Hindlimb muscle (tissue), 1 donor: Measurements from ENCODE around the gene TBX3. TPM values are rescaled to one million over a fixed set of nuclear protein-coding genes. Genes with fewer than 3 reads are reported as not detected.

Source experiments
- DNase-seq: peaks from one replicate; pipeline ENCODE4 v3.0.0-alpha.2; 2013
- polyA plus RNA-seq: library from polyadenylated mRNA; unstranded; fragments of 120-200 nt; gene quantifications from one replicate; pipeline ENCODE4 v1.2.1, GENCODE V29; 2013; ENCODE audit not compliant: insufficient read length

TBX3 gene
- polyA plus RNA-seq, 1 donor, result 34.4 TPM

DNA sequence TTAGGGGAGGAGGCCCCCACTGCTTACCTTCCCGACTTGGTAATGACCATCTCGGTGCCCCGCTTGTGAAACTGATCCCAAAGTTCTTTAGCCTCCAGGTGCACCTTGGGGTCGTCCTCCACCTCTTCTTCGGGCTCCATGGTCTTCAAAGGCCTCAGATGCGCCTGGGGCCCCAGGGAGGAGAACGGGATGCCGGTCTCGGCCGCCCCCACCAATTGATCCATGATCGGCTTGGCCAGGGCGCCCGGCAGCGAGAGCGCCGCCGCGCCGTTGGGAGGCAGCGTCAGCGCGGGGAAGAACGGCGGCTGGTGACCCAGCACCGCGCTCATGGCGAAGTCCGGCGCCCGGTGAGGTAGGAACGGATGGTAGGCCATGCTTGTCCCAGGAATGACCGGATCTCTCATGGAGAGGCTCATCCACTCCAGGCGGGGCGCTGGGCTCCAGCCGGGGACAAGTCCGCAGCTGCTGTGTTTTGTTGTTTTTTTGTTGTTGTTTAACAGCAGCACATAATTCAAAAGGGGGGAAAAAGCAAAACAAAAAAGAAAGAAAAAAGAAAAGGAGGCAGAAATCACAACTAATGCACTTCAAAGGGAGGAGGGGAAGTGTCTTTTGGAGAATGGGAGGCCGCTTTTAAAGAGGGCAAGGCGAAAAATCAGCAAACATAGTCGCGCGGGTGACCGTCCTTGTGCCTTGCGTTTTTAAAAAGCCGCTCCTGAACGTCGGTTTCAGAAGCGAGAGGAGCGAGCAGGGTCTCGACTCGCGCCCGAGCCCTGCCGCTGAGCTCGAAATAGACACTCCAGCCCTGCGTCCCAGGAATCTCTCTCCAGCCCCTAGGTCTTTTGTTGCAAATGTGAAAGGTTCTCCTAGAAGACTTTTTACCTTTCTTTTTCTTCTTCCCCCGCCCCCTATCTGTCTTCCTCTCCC lies 928 bp downstream of the TBX3 start:
- DNase-seq, result no peak

DNA sequence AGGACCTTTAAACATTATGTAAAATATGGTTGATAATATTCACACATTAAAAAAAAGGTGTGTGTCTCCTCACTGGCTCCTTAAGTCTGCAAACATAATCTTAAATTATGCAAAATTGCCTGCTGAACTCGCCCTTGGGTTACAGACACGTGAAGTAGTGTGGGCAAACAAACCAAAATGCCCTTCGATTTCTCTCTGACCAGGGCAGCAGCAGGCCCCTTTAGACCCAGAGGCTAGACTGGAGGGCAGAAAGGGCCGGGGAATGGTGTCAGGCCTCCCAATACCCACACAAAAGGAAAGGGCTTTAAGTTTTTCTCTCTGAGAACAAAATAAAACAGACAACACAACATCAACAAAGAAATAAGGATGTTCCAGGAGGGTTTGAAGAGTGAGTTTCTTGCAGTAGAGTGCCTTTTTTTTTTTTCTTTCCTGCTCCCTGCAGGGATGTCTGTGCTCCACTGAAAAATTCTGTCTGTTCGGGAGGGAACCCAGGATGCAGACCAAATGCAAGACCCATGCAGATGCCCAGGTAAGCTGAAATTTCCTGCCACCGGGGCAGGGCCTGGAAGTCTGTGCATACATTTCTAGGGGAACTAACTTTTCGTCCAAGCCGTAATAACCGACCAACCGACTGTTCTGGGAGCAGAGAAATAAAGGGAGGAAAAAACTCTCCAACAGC lies 1.7 kb downstream of the TBX3 start:
- no peak for DNase-seq

DNA sequence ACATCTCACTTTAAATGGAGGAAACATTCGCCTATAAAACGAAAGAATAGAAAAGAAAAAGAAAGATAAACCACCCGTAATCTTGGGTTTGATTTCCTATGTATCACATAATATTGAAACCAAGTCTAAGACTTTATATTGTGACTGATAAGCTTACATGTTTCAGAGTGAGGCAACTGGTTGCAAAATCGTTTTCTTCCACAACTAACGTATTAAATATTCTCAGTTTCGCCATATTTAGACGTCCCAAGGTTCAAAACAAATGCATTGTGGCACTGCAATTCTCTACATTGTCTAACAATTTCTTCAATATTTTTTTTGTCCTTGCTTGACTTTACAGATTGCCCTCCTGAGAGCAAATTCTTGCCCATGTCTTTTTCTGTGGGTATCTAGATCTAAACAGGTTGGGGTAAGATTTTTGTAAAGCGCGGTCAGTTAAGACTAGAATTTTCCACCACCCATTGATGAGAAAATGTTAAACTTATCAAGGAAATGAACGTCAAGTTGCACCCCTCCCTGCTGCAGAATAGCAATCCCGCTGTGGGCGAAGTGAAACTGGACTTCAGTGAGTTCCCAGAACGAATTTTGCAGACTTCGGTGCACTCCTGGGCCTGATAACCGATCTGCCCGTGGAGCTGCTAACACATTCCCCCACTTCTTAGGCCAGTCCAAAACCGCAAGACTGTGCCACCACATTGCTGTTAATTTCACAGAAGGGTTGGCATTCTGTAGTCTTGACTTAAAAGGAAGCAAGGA lies 2.7 kb downstream of the TBX3 start:
- DNase-seq, result no peak

DNA sequence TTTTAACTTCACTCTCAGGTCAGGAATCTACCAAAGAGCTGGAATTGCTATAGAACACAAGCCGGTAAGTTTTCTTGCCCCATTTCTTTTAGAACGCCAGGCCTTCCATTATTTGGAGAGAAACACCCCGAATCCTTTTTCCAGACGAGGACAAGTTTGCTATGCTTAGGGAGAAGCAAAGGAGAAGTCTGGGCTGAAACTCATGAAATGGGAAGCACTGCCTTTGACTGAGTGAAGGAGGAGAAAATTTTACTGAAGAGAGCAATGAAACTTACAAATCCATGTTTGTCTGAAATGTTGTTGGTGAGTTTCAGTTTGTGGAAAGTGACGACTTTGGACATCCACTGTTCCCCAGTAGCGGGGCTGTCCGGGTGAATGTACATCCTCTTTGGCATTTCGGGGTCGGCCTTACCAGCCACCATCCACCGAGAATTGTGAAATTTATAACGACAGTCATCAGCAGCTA lies 3.3 kb downstream of the TBX3 start:
- no peak for DNase-seq

DNA sequence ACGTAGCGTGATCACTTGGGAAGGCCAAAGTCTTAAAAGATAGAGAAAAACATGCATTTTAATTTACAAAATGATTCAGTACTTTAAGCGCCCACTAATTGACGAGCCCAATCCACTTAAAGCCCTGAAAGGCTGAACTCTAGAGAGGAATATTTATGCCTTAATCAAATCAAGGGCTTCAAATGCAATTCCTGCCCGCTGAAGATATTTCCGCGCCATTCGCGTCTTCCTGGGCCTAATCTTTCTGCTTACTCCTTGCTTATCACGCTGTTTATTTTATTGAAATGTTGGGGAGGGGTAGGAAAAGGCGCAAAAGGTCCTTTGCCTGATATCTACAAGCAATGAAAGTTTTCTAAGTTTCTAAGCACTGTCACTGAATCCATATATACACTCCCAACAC lies 4.0 kb downstream of the TBX3 start:
- no peak for DNase-seq

DNA sequence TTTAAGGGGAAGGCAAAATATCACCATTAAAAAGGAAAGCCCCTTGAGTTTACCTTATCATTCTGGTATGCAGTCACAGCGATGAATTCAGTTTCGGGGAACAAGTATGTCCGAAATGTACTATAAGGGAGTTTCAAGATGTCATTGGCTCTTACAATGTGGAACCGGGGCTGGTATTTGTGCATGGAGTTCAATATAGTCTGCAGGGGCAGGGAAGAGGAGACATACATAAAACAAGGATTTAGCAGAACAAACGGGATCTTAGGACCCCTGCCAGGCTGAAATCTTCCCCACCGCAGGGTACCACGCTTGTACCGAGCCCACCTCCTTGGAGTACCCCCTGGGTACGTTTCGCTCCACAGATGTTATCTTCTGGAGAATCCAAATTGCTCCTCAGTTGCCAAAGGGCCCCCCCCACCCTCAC lies 4.5 kb downstream of the TBX3 start:
- DNase-seq, result no peak

DNA sequence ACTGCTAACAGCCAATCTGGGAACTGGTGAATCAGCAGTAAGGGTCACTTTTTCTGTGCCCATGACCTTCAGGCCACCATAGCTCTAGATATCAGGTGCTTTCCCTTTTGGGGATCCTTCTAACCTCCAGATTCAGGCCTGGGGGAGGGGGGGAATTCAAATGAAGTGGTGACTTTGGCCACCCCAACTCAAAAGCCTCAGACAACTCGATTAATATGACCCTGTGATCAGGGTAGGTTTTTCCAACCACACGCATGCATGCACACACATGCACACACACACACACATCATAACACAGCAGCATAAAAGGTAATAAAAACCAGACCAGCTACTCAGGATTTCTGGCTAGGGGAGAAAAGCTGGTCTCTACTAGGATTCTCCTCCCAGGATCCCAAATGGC lies 5.3 kb downstream of the TBX3 start:
- no peak for DNase-seq

DNA sequence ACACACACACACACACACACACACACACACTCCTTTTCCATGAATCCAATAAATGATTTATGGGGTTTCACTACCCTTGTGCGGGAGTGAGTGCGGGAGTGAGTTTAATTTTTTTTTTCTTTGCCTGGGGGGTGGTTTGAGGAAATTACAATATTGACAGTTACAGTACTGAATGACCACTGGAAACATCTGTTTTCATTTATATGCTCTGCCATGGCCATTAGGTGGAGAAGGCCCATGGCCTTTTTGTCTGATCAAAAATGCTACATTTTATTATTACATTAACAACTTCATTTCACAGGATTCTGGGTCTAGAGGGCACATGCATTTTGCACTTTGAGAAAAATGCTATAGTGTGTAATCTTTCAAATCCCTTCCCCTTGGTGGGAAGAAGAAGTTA lies 5.9 kb downstream of the TBX3 start:
- no peak for DNase-seq

DNA sequence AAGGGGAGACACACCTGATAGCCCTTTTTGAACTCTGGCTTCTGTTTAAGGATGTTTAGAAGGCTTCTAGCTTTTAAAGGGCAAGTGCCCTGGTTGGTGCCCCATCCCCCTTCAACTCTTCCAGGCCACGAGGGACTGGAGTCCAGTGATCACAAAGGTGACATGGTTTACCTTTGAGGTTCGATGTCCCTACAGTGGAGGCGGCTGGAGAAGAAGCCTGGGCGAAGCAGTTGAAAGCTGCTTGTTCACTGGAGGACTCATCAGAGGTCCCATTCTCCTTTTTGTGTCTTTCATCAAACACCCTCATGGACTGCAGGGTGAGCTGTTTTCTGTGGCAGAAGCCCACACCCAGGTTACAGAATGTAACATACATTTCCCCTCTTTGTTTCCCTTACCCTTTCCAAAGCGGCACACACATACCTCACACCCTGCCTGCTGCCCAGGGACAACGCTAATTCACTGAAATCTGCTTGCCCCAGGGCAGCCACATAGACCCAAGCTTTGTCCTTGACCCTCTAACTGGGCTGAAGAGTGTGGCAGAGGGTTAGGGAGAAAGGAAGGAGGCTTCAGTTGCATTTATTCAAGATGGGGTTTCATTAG lies 7.7 kb downstream of the TBX3 start:
- DNase-seq, result no peak

DNA sequence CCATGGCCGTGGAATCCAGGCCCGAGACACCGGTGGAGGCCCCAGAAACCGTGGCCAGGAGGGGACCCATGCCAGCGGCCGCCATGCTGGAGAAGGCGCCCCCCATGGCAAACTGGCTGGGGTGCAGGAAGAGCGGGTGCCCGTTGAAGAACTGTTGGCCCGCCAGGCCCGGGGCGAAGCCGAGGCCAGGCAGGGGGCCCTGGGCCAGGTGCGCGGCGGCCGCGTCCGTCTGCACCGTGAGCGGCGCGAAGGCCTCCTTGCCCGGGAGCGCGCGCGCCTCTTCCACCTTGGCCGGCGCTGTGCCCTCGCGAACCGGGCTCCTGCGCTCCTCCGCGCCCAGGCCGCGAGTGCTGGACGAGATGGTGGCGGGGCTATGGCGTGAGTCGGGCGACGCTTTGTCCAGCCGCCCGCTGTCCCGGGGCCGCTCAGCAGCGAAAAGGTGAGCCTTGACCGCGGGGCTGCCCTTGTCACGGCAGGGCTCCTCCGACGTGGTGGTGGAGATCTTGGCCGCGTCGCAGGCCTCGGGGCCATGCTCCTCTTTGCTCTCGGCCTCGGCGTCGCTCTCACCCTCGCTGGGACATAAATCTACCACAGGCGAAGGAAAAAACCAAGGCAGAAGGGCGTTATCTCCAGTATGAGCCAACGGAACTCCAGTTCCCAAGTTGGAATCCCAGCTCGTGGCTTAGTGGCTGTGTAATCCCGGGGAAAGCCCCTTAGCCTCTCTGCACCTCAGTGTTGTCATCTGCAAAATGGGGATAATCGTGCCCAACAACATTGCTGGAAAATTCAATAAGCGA lies 9.5 kb downstream of the TBX3 start:
- no peak for DNase-seq

DNA sequence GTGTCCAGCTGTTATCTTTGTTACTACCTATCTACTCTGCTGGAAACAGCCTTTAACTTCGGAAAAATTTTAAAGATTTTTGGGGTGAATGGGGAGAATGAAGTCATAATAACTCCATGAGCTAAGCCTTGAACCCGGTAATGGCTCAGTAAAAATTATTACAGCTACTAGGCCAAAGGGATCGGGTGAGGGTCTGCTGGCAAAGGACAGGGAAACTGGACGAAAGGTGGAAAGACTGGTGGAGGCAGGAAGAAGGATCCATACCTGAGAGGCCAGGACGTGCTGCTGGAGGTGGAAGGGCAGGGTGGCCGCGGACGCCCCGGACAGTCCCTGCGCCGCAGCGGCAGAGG lies 10.1 kb downstream of the TBX3 start:
- DNase-seq, result no peak

DNA sequence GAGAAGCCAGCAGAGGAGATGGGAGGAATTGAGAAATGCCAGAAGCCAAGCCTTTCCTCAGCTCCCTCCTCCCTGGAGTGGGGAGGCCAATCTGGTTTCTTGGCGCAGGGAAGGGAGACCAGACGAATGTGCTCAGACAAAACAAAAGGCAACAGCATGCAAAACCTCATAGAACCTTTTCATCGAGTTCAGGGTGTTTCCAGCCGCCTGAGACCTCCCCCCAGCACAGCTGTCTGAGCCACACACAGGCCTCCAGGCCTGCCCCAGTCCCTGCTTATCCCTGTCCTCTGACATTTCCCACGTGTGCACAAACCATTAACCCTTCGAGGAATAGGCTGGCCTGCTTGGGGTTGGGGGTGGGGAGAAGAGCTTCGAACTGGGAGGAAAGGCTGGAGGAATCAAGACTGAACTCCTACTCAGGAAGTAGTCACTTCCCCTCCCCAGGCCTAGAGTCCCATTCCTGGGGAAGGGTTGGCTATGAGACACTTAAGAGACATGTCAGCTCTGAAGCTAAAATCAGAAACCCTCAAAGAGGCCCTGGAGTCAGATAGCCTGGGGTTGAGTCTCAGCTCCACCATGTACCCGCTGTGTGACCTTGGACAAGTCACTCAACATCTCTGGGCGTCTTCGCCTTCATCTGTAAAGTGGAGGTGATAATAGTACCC lies 10.7 kb downstream of the TBX3 start:
- DNase-seq, result no peak

DNA sequence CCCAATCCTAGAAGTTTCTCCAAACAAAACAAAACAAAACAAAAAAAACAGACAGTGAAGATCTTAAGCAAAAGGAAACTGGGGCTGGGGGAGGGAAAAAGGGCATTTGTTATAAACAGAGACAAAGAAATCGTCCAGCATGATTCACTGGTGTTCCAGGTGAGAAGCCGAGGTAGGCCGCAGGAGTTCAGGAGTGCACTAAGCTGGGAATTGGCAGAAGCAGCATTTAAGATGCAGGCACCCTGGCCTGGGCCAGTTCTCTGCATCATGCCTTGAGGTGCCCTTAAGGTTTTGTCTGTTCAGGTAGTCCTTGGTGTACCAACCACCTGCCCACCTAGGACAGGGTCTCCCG lies 11.2 kb downstream of the TBX3 start:
- DNase-seq, result no peak

DNA sequence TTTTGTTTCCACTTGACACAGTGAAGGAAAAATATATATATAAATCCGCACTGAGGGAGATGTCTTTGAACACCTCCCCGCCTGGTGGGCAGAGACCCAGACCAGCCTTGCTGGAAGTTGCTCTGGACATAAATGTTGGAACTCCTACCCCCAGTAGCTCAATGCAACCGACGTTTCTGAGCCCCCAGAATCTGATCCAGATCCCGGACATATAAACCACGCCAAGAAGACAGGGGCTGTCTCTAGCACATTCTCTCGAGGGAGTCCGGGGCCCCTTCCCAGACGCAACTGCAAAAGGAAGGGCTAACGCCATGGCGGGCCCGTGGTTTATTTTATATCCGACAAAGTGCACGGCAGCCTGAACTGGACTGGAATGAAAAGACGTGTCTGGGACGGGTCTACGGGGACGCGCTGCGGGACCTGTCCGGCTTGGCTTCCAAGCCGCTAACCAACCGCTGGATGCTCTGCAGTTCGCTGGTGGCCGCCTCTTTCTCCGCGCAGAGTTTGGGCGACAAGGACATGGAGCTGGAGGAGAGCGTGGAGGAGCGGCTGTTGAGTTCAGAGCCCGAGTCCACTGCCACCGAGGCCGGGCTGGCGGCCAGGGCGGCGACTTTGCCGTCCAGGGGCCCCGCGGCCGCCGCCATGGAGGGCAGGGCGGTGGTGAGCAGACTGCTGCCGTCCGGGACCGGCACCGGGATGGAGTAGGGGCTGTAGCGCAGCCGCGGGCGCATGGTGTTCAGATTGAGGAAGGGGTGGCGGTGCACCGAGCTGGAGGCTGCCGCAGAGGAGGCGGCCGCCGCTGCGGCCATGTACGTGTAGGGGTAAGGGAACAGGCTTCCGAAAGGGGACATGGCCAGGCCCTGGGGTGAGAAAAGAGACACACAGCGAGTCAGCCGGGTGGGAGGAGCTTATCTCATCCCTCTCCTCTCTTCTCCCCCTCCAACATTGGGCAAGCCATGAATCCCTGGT lies 12.2 kb downstream of the TBX3 start:
- peak; percentile 36 for DNase-seq

DNA sequence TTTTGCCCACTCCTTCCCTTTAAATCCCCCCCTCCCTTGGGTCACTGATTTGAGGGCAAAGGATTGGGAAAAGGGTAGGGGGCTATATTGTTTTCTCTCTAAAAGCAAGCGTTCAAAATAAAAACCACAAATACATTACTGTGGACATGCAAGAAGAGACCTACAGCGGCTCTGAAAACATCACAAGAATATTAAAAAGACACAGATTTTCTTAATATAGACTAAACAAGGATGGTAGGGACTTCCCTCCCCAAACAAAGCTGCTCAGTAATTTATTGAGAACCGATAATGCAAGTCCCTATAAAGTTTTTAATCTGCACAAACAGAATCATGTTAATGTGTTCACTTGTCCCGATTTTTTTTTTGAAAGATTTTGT lies 12.9 kb downstream of the TBX3 start:
- DNase-seq, result no peak

DNA sequence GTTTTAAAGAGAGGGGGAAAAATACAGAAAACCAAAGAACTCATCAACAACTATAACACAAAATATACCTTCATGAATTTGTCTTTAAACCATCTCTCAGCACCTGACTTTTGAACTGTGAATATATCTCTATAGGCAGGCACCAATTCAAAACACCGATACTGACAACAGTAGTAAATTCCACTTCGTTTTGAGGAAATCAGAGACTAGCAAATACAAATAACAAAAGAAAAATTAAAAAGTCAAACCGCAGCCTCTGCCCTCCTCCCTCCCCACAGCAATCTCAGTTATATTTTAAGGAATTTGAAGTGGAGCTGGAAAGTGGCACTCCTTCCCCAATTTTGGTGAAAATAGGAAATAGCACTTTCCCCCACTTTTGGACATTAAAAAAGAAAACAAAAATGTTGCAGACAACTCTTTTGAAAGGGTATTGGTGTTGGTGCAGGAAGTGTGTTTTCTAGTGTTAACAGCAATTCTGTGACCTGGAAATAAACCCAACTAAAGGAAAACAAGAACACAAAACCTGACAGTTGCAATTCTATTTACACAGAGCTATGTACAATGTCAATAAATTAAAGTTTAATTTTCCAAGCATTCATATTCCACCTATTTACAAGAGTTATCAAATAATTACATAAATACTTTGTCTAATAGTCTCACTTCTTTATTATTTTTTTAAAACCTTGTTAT lies 13.5 kb downstream of the TBX3 start:
- DNase-seq, result no peak

DNA sequence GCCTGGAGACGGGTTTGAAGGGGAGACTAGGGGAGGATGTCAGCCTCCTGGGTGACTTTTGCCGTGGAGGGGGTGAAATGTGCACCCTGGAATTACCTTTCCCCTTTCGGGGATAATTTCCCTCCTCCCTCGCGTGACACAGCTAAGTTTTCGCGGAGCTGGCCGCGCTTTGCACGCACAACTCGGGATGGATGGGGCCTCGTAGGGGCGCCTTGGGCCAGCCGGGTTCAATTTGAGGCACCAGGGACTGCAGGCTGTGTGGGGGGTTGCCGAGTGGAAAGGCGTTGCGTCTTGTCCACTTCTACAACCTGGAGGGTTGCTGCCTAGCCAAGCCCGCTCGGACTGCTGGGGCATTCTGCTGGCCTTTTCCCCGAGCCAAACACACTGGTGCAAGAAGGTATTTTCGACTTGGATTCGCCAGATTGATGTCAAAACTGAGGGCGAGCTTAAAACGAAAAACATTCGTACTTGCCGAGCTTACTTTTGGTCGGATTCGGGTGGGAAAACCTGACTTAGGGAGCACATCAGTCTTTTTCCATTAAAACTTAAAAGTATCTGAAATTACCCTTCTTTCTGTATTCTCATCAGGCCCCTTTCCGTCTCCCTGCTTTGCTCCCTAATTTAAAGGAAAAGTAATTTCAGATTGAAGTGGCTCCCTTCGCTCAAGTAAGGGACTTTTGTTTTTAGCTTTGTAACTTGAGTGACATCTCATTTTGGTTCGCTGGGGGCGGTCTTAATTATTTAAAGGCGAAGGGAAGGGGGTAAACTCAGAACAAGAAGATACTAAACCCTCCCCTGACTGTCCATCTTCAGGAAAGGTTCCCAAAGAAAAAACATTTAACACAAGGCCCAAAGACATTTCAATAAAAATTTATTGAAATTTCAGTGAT lies 14.3 kb downstream of the TBX3 start:
- DNase-seq, result no peak

DNA sequence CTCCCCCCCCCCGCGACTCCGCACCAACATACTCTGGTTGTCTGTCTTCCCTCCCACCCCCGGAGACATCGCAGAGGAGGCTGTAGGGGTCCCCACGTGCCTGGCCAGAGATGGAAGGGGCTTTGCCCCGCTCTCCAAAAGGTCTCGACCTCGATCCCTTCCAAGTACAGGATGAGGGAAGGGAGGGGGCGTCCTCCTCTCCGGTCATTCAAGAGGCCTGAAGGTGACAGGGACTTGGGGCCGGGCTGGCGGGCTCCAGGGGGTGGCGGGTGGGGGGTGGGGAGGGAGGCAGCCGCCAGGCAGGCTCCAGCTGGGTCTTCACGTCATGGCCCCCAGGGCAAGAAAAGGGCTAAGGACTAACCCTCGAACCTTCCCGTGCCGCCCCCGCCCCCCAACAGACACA lies 15.1 kb downstream of the TBX3 start:
- no peak for DNase-seq
